Stimulated activated CD4-positive, alpha-beta T cell treated with anti-CD3 and anti-CD28 coated beads, TNF-alpha, amount 100 ng/mL, for 1 hour (primary cell): Measurements from ENCODE around the gene GRB10.
"Not testable (repeated sequence)": the region's sequence is repeated elsewhere in the genome, so short reads cannot be mapped to it uniquely, and the experiment has no call there.

ENCODE experiments used
- DNase-seq, 3 donors: peaks; one replicate each; pipeline ENCODE4 v3.0.0-alpha.2; 2020; ENCODE audit warnings: low read depth in 3 of 3, low spot score in 1 of 3

The GRB10 gene

DNA sequence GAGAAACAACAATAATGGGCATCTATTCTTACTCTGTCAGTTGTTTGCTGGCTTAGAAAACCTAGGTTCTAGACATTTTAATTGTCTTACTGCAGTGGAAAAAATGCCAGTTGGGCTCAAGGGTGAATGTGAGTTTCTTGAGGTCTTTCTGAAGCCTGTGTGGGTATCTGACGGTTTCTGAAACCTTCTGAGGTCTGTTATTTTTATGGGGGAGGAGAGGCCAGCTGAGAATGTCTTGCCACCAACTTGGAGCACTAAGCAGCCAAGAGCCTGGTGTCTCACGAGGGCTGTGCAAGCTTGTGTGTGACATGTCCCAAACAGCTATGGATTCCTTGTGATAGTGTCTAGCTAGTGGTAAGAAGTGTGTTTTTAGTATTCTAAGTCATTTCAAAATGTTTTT is 193.3 kb downstream of the GRB10 start:
- DNase-seq: no peak

DNA sequence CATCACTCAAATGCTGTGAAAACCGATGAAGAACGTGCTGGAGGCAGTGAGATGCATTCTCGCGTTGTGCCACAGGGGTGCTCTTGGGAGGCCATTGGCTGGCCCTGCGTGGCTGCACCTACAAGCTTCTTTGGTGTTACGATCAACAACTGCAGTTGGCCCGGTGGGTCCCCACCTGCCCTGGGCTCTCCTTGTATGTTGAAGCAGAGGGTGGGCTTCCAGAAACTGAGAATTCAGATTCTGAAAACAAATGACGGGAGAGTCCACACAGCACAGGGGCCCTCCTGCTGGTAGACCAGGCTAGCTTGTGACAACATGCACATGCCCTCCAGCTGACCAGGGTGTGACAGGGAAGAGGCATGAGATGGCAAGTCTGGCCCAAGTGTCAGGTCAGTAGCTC is 193.8 kb downstream of the GRB10 start:
- no peak for DNase-seq

DNA sequence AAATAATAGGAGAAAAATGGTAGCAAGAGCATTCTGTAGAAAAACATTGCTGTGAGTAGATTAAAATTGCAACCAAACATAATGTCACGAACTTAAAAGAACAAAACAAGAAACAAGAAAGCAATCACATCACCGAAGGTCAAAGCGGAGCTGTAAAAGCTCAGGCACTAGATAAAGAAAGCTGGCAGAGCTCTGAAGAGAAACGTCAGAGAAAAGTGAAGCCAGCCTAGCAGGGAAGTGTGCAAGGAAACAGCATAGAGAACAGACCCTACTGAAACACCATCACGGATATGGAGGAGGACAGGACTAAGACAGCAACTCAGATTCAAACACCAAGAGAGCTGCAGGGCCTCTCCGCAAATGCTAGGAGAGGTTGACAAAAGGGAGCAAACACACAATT is 195.0 kb downstream of the GRB10 start:
- no peak for DNase-seq

DNA sequence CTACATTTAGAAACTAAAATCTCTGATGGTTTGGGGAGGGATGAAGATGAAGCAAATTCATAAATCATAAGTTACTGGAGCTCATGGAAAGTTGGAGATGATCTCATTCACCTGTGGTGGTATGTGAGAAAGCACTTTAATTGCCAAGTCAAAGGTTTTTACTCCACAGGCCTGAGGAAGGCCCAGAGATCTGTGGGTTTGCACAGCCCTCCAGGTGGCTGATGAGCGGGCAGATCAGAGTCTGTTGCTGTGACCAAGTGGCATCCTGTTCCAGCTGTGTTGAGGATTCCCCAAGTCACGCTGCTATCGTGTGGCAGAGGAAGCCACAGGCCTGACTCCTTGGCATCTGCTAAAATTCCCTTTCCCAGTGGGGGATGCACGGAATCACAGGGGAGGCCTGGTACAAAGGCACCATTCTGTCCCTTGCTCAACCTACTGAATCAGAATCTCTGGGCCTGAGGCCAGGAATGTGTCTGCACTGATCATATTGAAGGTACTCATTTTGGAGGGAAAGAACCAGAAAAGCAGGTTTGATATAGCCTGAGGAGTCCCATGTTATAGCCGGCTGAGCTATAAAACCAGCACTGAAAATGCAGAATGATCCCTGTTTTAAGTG is 197.8 kb downstream of the GRB10 start:
- DNase-seq: no peak

DNA sequence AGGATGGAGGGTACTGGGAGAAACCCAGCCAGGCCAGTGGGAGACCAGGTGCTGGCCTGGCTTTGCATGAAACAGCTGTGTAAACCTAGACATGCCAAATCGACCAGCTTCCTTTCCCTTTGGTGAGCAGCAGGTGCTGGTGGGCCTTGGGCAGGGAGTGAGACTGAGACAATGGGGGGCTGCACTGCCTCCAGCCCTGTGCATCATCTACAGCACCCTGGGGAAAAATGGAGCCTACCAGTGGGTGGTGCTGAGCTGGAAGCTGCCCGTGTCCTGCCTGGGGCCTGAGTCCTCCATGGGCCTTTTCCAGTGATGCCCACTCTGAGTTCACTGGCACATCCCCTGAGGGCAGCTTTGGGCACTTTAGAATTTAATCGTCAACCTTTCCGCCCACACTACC is 198.3 kb downstream of the GRB10 start:
- no peak for DNase-seq

DNA sequence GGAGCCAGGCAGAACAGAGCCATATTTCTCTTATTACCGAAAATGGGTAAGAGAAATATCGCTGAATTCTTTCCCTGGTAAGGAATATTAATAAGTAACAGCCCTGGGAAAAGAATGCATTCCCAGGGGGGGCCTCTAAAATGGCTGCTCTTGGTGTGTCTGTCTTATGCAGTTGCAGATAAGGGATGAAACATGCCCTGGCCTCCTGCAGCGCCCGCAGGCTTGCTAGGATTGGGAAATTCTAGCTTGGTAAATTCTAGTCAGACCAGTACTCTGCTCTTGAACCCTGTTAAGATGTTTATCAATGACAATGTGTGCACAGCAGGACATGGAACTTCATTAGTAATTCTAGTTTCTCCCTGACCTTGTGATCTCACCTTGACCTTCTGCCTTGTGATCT is 199.4 kb downstream of the GRB10 start:
- not testable (repeated sequence) for DNase-seq

DNA sequence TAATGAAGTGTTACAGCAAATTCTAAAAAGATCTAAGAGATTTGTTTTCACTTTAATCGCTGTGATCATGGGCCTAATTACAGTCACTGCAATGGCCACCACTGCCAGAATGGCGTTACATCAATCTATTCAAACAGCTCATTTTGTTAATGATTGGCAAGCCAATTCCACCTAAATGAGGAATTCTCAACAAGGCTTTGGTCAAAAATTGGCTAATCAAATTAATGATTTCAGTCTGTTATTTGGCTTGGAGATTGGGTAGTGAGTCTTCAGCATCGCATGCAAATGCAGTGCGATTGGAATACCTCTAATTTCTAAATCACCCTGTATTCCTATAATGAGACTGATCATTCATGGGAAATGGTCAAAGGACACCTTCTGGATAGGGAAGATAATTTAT is 200.4 kb downstream of the GRB10 start:
- DNase-seq: not testable (repeated sequence)

DNA sequence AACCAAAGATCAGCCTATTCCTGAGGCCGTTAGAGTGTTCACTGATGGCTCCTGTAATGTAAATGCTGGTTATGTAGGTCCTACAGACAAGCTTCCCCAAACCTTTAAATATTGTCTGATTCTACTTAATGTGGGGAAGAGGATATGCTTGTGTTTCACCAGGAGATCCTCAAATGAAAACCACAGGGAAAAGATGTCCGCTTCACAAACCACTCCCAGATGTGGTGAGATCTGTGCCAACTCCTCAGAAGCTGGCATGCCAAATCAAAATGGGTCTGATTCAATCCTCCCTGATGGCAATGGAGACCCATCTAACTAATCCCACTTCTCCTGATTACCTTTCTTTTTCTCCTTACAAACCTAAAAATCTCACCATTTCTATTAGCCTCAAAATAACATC is 202.0 kb downstream of the GRB10 start:
- DNase-seq: not testable (repeated sequence)

DNA sequence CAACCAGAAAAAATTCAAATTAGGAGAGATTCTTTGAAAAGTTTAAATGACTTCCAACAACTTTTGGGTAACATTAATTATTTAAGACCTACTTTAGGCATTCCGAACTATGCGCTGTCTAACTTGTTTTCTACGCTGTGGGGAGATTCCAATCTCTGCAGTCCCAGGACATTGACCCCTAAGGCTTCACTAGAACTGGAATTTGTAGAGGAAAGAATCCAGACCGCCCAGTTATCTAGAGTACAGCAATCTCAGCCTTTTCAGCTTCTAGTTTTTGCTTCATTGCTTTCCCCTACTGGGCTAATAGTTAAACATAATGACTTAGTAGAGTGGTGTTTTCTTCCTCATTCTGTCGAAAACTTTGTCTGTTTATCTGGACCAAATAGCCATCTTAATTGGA is 202.6 kb downstream of the GRB10 start:
- no peak for DNase-seq

DNA sequence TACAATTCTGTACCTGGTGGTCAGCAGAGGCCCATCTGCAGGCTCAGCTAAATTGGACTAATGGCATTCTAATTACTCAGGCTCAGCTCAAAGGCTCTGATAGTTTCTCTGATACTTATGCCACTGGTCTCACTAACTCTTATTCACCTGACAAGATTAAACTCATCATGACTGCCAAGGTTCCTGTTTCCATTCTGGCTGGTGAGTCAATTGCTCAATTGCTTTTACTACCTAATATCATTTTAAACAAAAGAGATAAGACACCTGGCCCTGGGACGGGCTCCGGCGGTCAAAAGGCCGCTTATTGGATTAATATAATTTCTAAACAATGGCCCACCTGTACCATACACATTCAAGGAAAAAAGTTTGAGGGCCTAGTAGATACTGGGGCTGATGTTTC is 204.6 kb downstream of the GRB10 start:
- DNase-seq: not testable (repeated sequence)

DNA sequence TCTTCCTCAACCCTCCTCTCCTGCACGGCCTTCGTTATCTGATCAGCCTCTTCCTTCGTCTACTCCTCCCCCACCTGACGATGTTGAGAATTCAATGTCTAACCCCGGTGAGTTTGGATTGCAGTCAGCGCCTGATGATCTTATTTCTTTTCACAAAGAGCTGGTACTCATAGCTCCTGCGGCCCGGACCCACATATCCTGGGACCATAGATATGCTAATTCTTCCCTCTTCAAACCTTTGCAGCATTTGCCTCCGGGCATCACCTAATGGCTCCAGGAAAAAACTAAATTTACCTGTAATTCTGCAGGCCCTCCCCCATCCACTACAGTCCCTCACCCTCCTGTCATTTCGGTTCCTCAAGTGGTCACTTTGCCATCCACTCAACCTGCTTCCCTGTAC is 205.1 kb downstream of the GRB10 start:
- DNase-seq: no peak

DNA sequence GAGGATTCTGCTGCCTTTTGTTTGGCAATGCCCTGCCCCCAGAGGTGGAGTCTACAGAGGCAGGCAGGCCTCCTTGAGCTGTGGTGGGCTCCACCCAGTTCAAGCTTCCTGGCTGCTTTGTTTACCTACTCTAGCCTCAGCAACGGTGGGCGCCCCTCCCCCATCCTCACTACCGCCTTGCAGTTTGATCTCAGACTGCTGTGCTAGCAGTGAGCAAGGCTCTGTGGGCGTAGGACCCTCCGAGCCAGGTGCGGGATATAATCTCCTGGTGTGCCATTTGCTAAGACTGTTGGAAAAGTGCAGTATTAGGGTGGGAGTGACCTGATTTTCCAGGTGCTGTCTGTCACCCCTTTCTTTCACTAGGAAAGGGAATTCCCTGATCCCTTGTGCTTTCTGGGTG is 206.3 kb downstream of the GRB10 start:
- DNase-seq: not testable (repeated sequence)

DNA sequence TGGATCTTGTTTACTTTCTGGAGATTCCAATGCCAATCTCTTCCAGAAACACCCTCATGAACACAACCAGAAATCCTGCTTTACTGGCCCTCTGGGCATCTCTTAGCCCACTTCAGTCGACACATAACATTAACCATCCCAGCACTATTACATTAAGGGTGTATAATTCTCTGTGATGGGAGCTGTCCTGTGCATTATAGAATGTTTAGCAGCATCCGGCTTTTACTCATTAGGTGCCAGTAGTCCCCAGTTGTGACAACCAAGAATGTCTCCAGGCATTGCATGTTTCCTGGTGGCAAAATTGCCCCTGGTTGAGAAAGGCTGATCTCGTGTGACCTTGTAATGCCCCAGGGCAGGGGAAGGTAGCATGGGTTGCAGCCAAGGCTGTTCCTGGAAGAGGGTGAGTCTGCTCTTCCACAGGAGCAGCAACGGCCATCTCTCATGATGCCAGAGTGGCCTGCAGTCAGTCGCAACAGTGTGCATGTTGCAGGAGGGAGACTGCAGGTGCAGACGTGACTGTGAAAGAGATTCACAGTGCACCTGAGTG is 214.9 kb downstream of the GRB10 start:
- no peak for DNase-seq

DNA sequence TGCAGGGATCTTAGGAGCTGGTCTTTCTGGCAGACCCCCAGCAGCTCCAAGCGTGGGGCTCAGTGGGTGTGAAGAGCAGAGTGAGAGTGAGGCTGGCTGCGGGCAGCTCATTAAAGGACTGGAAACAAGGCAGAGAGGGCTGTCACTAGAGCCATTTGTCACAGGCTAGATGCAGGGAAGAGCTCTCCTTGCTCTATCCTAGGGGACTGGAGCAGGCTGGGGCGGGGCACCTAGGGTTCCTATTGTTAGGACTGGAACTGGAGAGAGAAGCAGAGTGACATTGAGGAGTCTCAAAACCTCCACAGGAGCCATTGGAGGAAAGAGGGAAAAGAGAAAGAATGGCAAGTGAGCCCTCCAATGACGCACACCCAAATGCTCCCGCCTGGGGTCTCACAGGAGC is 216.7 kb downstream of the GRB10 start:
- DNase-seq: no peak

DNA sequence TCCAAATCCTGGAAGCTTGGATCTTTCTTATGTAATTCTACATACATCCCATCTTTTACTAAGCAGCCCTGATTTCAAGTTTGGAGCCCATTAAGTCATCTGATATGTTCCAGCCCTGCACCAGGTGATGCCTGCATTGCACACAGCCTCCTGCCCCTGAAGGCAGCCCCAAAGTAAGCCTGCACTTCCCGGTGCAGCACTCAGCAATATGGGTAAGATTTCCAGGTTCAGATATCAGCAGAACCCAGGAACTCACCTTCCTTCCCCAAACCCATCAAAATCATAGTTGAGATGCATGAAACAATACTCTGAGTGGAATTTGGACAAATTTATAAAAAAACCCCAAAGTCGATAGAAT is 217.2 kb downstream of the GRB10 start:
- no peak for DNase-seq

DNA sequence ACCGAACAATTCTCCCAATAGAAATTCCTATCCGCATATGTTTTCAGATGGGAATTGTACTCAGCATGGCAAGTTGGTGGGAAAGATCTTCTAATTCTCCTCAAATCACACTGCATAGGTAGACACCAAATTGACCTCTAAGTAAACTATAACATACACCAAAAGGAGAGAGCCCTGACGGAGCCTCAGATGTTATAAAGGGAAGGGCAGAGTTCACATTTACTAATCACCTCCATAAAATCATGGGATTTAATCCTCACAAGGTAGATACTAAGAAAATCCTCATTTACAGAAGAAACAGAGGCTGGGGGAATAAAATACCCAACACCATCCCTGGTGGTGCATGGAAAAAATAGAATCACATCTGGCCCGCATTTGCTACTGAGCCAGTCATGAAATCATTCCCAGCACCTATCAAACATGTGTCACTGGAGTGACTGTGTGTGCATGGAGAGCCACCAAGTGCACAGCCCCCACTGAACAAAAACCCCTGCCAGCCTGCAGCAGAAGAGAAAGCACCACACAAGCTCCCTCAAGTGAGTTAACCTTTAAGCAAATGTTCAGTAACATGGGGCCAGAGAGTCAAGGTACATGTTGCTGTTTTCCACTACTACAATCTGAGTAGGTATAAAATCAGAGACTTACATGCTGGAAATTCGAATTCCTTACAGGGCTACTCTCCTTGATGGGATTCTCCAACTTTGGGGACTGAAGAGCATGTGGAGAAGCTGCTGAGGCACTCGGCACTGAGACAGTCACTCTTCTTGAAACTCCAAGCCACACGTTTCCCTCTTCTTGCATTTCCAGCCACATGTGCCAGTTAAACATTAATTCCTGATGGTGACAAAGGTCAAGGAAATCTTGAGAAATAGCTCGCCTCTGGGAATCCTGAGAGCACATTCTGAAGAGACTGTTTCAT is 217.8 kb downstream of the GRB10 start, which contains the start of gene DDC:
TSS of gene DDC (minus strand) at position 766 of the 919 bp plus-strand sequence. CDS start 21,320 bp downstream, outside the sequence.
- DNase-seq: no peak

DNA sequence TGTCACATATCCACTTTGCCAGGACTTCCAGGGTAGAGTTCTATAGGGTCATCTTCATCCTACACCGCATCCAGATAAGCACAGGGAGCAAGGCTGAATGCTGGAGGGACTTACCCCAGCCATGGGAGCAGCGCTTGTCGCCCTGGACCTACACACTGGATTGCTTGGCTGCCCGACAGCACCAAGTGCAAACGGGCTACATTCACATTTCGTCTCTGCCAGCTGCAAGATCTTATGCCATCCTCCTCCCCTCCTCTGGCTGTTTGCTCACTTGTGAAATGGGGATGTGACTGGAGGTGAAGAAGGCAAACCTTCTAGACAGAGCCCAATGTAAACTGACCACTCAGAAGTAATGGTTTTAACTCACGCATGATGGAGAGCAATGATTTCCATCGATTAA is 218.5 kb downstream of the GRB10 start:
- DNase-seq: no peak

DNA sequence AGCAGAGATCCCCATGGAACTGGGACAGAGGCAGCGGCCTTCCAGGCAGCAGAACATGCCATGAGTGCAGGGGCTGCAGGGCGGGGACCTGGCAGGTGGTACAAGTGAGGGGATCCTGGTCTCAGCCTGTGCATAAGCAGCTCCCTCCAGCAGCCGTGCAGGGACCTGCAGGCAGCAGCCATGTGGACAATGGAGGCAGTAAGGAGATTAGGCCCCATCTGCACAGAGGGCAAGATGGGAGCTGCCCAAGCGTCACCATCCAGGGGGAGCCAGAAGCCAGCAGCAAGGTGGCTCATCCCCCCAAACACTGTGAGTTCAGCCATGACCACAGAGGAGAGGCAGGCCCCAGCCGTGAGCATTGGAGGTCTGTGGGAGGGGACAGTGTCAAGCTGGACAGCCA is 220.6 kb downstream of the GRB10 start:
- no peak for DNase-seq

DNA sequence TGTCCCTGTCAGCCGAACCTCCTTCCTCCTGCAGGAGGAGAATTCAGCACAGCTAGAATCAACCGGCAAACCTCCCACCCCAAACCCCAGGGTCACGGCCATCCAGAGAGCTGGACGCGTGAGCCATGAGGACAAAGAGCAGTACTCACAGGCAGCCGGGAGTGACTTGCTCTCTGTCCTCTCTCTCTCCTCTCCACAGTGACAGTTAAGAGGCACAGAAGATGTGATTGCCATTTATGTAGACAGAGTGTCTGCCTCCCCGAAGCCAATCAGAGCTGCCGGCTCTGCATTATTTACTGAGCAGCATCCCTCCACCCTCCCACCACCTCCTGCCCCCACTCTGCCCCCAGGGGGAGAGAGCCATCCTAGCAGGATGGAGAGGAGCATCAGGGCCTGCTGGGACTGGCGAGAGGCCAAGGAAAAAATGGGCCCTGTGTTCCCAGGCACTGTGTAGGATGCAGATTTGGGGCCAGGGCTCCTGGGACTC is 221.8 kb downstream of the GRB10 start:
- DNase-seq: no peak

DNA sequence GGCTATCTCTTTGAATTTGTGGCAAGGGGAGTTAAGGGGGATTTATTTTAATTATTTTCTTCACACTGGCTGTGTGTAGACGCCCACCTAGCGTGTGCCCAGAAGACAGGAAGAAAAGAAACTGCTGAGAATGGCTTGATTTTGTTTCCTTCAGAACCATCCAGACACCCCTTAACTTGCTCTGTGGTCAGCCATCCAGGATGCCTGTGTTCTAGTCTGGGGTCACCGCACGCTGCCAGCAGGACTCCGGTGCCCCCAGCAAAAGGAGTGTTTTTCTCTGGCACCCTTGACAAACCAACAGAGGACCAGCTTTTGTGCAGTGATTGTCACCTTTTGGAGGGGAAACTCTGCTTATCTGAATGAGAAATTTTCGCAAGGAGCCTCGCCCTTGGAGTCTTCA is 222.8 kb downstream of the GRB10 start:
- no peak for DNase-seq

DNA sequence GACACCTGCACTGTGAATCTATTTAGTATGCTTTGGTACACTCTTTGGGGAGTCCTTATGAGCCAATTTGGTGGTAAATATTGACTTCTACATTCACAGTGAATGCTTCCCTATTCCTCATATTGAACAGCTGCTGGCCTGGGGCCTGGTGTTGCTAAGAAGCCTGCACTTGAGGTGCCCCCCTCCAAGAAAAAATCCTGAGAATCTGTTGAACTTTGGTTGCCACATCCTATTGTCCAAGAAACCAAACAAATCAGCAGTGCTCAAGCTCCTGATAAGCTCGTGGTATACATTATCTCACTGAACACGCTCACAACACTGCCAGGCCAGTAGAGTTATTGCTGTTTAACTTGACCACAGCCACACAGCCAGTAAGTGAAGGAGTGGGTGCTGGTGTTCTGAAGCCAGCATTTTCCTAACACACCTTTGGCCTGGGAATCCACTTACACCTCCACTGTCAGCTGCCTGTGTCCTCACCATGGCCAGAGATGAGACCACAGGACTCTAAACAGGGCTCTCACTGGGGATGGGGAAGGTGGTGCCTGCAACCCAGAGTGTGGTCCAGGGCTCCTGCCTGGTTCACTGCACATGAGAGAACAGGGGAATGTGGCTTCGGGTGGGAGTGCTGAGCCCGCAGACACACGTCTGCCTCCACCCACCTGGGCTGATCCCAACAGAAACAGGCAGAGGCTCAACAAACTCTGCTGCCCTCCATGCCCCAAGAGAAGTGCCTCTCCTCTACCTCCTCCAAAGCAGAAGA is 224.2 kb downstream of the GRB10 start:
- no peak for DNase-seq
